ENCODE measurements around the gene VWF. TPM values are rescaled to one million over a fixed set of nuclear protein-coding genes. Genes with fewer than 3 reads are reported as not detected.

VWF gene
- polyA plus RNA-seq, 3 donors from 2014 or later: 0.10 to 0.16 TPM; not detected in 1

DNA sequence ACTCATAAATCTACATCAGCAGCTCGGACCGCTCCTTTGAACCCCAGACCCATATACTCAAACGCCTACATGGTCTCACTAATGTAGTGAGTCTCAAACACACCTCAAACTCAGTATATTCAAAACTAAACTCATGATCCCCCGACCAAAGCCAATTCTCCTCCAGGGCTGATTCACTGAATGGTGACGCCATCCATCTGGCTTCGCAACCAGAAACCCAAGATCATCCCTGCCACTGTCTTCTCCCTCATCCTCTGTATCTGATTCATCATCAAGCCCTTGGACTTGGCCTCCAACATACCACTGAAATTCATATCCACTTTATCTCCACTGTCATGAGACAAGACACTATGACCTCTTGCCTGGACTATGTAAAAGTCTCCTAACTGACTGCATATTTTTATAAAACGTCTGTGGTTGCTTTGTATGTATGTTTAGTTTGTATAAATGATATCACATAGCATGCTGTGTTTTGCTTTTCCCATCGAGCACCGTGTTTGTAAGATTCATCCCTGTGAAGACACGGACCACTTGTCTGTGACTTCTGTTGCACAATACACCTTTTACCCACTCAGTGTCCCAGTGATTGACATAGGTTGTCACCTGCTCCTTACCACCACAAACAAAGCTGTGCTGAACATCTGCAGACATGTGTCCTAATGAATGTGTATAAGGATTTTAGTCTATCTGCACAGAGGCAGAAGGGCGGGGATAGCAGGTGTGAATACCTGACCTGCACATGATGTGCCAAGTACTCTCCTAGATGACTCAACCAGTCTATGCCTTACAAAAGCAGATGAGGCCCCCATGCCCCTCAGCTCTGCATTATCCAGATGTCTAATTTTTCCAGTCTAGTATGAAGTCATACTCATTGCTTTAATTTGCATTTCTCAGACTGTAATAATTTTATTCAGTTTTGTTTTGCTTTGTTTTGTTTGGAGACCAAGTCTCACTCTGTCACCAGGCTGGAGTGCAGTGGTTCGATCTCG is 76.9 kb downstream of the VWF start:
- no peak overlapping the region for H3K27ac Mint-ChIP-seq

DNA sequence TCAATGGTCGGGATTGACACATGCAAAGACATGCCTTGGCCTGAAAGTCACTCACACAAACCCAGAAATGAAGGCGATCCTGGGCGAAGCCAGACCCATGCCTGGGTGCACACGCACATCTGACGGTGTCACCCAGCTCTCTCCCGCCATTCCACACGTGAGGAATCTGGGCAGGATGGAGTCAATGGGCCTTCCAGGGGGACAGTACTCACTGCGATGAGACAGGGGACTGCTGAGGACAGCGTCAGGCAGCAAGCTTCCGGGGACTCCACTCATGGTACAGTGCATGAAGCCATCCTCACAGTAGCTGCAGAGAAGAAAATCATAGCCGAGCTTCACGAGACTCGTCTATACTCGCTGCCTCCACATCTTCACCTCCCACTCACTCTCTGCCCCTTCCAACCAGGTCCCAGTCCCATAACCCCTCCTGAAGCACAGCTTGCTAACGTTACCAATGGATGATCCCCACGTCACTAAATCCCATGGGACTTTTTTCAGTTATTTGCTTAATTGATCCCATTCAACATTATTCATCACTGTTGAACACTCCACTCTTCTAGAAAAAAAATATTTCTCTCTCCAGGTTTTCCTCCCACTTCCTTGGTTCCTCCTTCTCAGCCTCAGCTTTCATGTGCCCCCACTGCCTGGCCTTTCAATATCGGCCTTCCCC is 77.8 kb downstream of the VWF start:
- no peak overlapping the region for H3K4me3 Mint-ChIP-seq
- no peak for DNase-seq
- peaks cover 0 to 1% (median 0%) of the 10 kb centered on the region in 6 donors for H3K9me3 Mint-ChIP-seq
- H3K4me1 Mint-ChIP-seq: no peaks in the 10 kb centered on the region
- H3K27ac Mint-ChIP-seq: no peak overlapping the region
- H3K36me3 Mint-ChIP-seq: no peaks in the 10 kb centered on the region
- peaks cover 0 to 3% (median 2%) of the 10 kb centered on the region in 3 donors for H3K27me3 Mint-ChIP-seq (ENCODE audit: low read depth in 3 of 3)

More for the DNA sequence above, 76.9 kb downstream of the VWF start:
- no peak for DNase-seq
- Mint-ChIP-seq H3K4me1 (no peaks in the 10 kb centered on the region), H3K36me3 (no peaks in the 10 kb centered on the region), H3K27me3 (ENCODE audit: low read depth in 3 of 3) (peaks cover 2 to 5% (median 2%) of the 10 kb centered on the region in 3 donors), H3K9me3 (peaks cover 0 to 1% (median 0%) of the 10 kb centered on the region in 6 donors), H3K4me3 (no peak overlapping the region)

DNA sequence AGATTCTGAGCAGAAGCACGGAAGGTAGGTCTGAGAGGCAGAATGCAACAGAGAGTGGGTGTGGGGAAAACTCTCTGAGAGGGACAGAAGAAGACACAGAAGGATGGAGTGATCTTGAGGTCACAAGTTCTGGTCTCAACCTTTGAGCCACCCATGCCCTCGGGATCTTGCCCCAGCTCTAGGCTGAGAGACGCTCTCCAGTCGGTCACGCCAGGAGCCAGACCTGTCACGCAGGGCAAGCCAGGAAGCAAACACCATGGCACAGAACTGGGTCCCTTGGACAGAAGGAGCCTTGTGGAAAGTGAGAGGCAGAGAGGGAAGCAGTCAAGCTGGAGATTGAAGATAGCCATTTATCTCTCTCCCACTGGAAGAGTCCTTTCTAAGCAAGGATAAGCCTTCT is 79.0 kb downstream of the VWF start:
- Mint-ChIP-seq H3K27ac (no peak overlapping the region), H3K9me3 (peaks cover 0 to 1% (median 0%) of the 10 kb centered on the region in 6 donors), H3K4me1 (no peaks in the 10 kb centered on the region), H3K27me3 (ENCODE audit: low read depth in 3 of 3) (peaks cover 3% of the 10 kb centered on the region in 3 donors), H3K36me3 (no peaks in the 10 kb centered on the region), H3K4me3 (no peak overlapping the region)
- no peak for DNase-seq

DNA sequence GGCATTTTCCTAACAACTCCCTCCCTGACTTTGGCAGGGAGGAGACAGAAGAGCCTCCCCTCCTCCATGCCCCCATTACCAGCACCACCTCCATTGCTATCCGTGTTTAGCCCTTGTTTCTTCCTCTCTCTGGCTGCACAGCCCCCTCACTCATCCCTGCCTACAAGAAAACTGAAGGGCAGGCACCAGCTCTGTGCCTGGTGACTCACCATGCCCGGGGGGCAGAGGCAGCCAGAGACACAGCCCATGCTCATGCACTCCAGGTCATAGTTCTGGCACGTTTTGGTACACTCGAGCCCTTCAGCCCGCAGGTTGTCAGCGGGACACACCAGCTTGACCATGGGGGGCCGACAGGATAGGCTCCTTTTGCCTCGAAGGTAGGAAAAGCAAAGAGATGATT is 80.4 kb downstream of the VWF start:
- Mint-ChIP-seq H3K4me3 (no peak overlapping the region), H3K9me3 (no peaks in the 10 kb centered on the region), H3K27me3 (ENCODE audit: low read depth in 3 of 3) (peaks cover 2 to 7% (median 3%) of the 10 kb centered on the region in 3 donors), H3K36me3 (no peaks in the 10 kb centered on the region), H3K4me1 (peaks cover 2 to 6% of the 10 kb centered on the region in 2 donors), H3K27ac (no peak overlapping the region)
- DNase-seq: no peak

DNA sequence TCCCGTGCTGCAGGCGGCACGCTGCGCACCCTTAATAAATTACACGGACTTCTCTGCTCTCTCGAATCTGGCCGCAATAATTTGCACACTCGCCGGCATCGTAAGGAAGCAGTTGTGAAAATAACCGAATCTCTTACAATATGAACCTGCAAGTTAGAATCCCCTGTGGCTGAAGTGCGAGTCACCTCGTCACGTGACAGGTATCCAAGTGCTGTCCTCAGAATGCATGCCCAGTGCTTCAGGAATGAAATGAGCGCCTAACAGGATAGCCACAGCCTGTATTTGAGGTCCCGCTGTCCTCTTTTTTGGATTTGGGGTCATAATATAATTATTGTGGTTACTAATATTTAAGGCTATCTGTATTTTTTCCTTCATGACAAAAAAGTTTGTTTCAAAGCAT is 82.0 kb downstream of the VWF start:
- no peak for DNase-seq
- no peak overlapping the region for H3K27ac Mint-ChIP-seq
- H3K4me1 Mint-ChIP-seq: peaks cover 2 to 6% of the 10 kb centered on the region in 2 donors
- H3K27me3 Mint-ChIP-seq (ENCODE audit: low read depth in 3 of 3): peaks cover 2 to 7% (median 3%) of the 10 kb centered on the region in 3 donors
- no peak overlapping the region for H3K4me3 Mint-ChIP-seq
- no peaks in the 10 kb centered on the region for H3K36me3 Mint-ChIP-seq
- no peaks in the 10 kb centered on the region for H3K9me3 Mint-ChIP-seq

DNA sequence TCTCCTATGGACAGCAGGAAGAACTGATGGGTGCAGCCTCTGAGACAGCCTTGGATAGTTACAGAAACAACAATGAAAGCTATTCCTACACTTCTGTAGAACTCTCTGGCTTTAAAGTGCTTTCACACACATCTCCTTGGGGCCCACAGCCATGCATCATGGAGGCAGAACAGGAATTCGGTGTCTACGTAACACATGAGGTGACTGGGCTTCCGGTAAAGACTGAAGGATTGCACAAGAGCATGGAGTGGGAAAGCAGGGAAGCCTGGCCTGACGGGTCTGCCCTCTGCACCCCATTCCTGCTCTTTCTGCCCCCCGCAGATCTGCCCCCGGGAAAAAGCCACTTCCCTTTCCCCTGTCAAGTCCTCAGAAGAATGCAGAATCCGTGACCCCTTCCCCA is 82.6 kb downstream of the VWF start:
- H3K27me3 Mint-ChIP-seq (ENCODE audit: low read depth in 3 of 3): peaks cover 2 to 7% (median 2%) of the 10 kb centered on the region in 3 donors
- H3K4me3 Mint-ChIP-seq: no peak overlapping the region
- no peak overlapping the region for H3K27ac Mint-ChIP-seq
- H3K36me3 Mint-ChIP-seq: no peaks in the 10 kb centered on the region
- no peaks in the 10 kb centered on the region for H3K9me3 Mint-ChIP-seq
- no peak for DNase-seq
- peaks cover 2 to 6% of the 10 kb centered on the region in 2 donors for H3K4me1 Mint-ChIP-seq

DNA sequence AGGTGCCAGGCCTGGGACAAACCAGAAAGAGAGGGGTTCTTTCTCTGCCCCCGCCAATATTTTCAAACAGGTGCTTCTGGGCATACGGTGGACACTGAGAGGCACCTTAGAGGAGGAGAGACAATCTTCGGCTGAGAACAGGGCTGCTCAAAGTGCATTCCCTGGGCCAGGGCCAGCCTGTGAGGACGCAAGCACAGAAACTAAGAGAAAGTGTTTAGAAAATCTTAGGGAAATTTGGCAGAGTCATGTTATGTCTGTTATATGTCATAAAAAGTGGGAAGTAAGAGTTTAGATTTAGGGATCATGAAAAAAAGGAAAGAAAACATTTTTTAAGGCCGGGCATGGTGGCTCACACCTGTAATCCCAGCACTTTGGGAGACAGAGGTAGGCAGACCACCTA is 83.7 kb downstream of the VWF start:
- Mint-ChIP-seq H3K27me3 (ENCODE audit: low read depth in 3 of 3) (peaks cover 2 to 7% (median 3%) of the 10 kb centered on the region in 3 donors), H3K4me1 (peaks cover 2 to 6% of the 10 kb centered on the region in 2 donors), H3K36me3 (no peaks in the 10 kb centered on the region), H3K9me3 (no peaks in the 10 kb centered on the region), H3K27ac (no peak overlapping the region), H3K4me3 (no peak overlapping the region)
- DNase-seq: no peak

DNA sequence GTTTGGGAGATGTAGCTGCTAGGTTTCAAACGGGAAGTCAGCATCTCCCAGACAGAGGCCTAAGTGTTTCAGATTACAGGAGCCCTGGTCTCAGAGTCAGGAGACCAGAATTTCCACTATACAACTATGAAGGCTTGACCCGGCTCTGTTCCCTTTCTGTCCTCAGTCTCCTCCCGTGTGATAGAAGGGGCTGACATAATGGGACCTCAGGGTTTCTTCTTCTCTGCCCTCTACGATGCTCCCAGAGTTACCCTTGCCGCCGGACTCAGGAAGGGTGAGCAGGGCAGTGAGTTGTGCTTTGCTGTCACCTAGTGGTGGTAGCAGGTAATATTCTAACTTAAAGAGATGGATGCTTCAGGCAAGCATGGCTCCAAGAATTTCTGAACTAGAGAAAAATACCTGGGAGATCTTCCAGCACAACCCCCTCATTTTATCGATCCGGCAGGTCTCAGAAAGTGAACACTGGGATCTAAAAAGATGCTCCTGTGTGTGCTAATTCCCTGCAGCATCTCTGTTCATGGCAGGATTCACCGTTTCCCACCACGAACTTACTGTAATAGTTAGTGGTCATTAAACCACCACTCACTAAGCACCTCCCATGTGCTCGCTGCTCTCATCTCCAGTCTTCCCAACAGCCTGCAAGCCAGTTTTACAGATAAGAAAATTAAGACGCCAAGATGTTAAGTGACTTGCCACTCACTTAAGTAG is 84.4 kb downstream of the VWF start:
- Mint-ChIP-seq H3K4me3 (peak overlapping the region in 1 of 5 donors; percentile 40), H3K36me3 (no peaks in the 10 kb centered on the region), H3K27ac (no peak overlapping the region), H3K27me3 (ENCODE audit: low read depth in 3 of 3) (peaks cover 2 to 7% (median 3%) of the 10 kb centered on the region in 3 donors), H3K9me3 (no peaks in the 10 kb centered on the region), H3K4me1 (peaks cover 2 to 6% of the 10 kb centered on the region in 2 donors)
- DNase-seq: peak; percentile 35 to 56 (median 47)

DNA sequence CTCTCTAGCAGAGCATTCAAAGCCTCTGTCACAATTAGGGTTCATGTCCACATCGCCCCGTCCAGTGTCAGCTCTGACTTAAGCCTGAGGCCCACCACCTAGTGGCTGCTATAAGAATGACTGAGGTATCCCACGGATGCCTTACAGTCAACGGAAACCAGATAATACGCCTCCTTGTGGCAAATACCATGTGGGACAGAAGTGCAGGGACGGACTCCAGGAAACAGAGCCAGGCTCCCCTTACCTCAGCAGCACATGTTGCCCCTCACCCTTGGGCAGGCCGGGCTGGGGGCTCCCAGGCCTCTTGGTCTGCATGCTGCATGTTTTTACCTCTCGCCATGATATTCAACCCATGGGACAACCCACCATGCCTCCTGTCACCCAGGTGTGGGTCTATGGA is 86.3 kb downstream of the VWF start:
- Mint-ChIP-seq H3K27me3 (ENCODE audit: low read depth in 3 of 3) (peaks cover 0 to 7% (median 7%) of the 10 kb centered on the region in 3 donors), H3K9me3 (no peaks in the 10 kb centered on the region), H3K27ac (no peak overlapping the region), H3K36me3 (no peaks in the 10 kb centered on the region), H3K4me3 (no peak overlapping the region), H3K4me1 (peaks cover 2 to 6% of the 10 kb centered on the region in 2 donors)
- peak; percentile 21 to 32 (median 22) for DNase-seq

DNA sequence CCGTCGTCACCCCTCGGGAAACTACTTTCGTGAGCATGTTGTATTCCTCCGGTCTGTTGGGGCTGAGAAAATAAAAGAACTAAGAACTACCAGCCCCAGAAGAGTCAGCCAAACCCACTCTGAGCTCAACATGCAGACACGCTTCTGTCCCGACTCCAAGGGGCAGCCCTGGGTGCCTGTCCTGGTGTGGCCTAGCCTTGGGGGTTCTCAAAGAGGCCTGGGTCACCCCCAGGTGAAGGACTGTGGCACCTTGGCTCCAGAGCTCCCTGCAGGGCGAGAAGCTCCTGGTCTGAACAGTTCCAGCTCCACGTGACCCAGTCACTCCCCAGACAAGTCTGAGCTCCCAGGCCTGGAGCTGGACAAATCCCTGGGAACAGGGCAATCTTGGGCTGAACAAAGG is 87.0 kb downstream of the VWF start:
- Mint-ChIP-seq H3K36me3 (no peaks in the 10 kb centered on the region), H3K4me1 (peaks cover 2 to 6% of the 10 kb centered on the region in 2 donors), H3K27me3 (ENCODE audit: low read depth in 3 of 3) (peaks cover 0 to 7% (median 7%) of the 10 kb centered on the region in 3 donors), H3K9me3 (no peaks in the 10 kb centered on the region), H3K4me3 (no peak overlapping the region), H3K27ac (no peak overlapping the region)
- no peak for DNase-seq

DNA sequence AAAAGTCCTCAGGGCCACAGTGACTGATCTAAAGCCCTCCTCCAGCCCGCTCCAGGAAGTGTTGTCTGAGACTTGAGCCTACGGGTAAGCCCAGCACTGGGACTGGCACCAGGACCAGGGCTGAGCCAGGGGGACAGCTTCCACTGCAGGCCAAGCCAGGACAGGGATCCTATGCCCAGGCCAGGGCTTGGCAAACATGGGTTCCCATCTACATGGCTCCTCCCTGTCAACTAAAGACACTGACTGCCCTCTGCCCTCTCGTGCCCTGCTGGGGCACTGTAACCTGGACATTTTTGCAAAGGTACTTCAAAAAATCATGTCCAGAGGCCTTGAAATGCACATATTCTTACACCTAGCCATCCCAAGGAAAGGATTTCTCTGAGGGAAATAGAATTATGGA is 88.0 kb downstream of the VWF start:
- DNase-seq: no peak
- H3K4me3 Mint-ChIP-seq: no peak overlapping the region
- H3K27me3 Mint-ChIP-seq (ENCODE audit: low read depth in 3 of 3): peaks cover 0 to 7% (median 7%) of the 10 kb centered on the region in 3 donors
- no peak overlapping the region for H3K27ac Mint-ChIP-seq
- peaks cover 2 to 6% of the 10 kb centered on the region in 2 donors for H3K4me1 Mint-ChIP-seq
- H3K9me3 Mint-ChIP-seq: no peaks in the 10 kb centered on the region
- H3K36me3 Mint-ChIP-seq: no peaks in the 10 kb centered on the region

DNA sequence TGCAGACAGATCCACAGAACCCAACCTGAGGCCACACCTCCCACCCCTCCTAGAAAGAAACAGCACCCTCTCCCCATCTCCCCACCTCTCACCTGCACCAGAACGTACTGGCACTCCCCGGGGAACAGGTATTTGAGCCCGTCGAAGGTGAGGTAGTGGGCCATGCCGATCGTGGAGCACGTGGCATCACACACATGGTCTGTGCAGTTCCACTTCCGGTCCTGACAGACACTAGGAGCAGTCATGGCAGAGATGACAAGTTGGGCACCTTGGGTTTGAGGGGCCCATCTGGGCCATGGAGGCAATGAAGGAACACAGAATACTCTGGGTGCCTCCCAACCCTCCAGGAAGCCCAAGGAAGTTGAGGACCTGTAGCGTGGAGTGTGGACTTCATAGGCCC is 89.9 kb downstream of the VWF start:
- no peaks in the 10 kb centered on the region for H3K36me3 Mint-ChIP-seq
- peaks cover 0 to 6% (median 2%) of the 10 kb centered on the region in 3 donors for H3K27me3 Mint-ChIP-seq (ENCODE audit: low read depth in 3 of 3)
- H3K4me3 Mint-ChIP-seq: no peak overlapping the region
- DNase-seq: no peak
- H3K9me3 Mint-ChIP-seq: no peaks in the 10 kb centered on the region
- H3K4me1 Mint-ChIP-seq: no peaks in the 10 kb centered on the region
- no peak overlapping the region for H3K27ac Mint-ChIP-seq

DNA sequence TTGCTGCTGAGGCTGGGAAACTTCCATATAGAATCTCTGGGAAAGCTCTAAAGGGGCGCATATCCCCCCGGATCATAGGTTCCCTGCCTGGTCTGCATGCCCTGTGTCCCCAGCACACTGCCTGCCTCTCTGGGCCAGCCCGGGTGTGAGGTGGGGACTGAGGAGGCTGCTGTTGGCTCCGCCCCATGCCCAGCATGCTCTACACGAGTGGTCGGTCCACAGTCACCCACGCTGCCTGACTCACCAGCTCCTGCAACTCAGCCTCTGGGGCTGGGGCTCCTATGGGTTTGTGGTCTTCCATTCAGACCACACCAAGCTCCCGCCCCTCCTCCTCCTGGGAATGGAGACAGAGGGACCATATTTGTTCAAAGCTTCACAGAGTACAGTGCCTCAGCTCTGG is 90.9 kb downstream of the VWF start:
- no peak for DNase-seq
- no peak overlapping the region for H3K27ac Mint-ChIP-seq
- no peaks in the 10 kb centered on the region for H3K36me3 Mint-ChIP-seq
- no peaks in the 10 kb centered on the region for H3K9me3 Mint-ChIP-seq
- H3K27me3 Mint-ChIP-seq (ENCODE audit: low read depth in 3 of 3): peaks cover 1 to 7% (median 2%) of the 10 kb centered on the region in 3 donors
- H3K4me1 Mint-ChIP-seq: no peaks in the 10 kb centered on the region
- H3K4me3 Mint-ChIP-seq: no peak overlapping the region

Measured in immature natural killer cell (primary cell).